GM18505 (cell line): Measurements from ENCODE around the gene ZCWPW1.
"Not testable (repeated sequence)": the region's sequence is repeated elsewhere in the genome, so short reads cannot be mapped to it uniquely, and the experiment has no call there.

Experiments used
- ATAC-seq: cut with Tn5 transposase; IDR thresholded peaks from one replicate; pipeline ENCODE4 v1.9.1; 2021; ENCODE audit not compliant: unreplicated experiment
- POLR2A ChIP-seq: IDR thresholded peaks from 4 replicates; pipeline ENCODE4 v1.6.1; 2011; ENCODE audit warnings: borderline replicate concordance; ENCODE audit not compliant: insufficient read depth, insufficient read length; ENCODE audit errors: extremely low read depth

ZCWPW1 gene

GRCh38 chr7:100393233-100393905 lies 35.1 kb downstream of the ZCWPW1 start:
- no peak for TF ChIP-seq POLR2A
- ATAC-seq, result no peak

- TF ChIP-seq POLR2A, result no peak
- no peak for ATAC-seq
These were observed 38.1 kb downstream of the ZCWPW1 start for GRCh38 chr7:100390286-100391009.

DNA sequence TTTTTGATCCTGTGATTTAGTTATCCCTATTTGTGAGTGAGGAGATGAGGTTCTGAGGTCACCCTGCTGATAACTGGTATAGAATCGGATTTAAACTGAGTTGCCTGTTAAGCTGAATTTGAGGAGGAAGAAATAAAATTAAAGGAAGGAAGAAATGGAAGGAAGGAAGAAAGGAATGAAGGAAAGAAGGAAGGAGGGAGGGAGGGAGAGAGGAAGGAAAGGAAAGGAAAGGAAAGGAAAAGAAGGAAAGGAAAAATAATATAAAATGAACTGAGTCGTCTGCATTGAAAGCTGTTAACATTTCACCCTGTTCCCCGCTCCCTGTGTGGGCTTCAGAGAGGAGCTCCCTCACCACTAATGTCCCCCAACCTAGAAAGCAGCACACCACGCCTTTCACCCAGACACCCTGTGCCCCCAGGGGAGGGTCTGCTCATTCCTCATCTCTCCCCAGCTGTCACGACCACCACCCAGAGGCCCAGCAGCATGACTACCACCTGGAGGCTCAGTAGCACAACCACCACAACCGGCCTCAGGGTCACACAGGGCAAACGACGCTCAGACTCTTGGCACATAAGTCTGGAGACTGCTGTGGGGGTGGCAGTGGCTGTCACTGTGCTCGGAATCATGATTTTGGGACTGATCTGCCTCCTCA lies 38.9 kb downstream of the ZCWPW1 start:
- no peak for ATAC-seq
- no peak for TF ChIP-seq POLR2A

DNA sequence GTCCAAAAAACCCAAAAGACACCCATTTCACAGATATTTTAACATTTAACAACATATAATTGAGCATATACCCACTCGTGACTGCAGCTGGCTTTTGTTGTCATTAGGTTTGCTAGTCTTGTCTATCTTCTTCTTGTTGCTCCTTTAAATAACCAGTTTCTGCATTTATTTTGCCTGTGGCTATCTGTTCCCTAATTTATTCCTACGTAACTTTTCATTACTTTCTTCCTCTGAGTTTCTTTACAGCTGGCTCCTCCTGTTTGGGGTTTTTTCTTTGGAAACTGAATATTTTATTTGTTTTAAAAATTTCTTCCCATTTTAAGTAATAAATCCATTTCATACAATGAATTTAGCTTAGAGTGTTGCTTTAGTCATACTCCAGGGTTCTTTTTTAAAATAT lies 40.8 kb downstream of the ZCWPW1 start:
- no peak for ATAC-seq
- no peak for TF ChIP-seq POLR2A

GRCh38 chr7:100386940-100387339 lies 41.6 kb downstream of the ZCWPW1 start:
- no peak for ATAC-seq
- TF ChIP-seq POLR2A, result no peak

GRCh38 chr7:100384628-100385294 lies 43.7 kb downstream of the ZCWPW1 start:
- TF ChIP-seq POLR2A, result no peak
- no peak for ATAC-seq

DNA sequence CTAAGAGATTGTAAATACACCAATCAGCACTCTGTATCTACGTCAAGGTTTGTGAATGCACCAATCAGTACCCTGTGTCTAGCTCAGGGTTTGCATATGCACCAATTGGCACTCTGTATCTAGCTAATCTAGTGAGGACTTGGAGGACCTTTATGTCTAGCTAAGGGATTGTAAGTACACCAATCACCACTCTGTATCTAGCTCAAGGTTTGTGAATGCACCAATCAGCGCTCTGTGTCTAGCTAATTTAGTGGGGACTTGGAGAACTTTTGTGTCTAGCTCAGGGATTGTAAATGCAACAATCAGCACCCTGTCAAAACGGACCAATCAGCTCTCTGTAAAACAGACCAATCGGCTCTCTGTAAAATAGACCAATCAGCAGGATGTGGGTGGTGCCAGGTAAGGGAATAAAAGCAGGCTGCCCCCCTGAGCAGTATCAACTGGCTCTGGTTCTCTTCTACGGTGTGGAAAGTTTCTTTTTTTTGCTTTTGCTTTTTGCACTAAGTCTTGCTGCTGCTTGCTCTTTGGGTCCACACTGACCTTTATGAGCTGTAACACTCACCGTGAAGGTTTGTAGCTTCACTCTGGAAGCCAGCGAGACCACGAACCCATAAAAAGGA lies 46.2 kb downstream of the ZCWPW1 start:
- not testable (repeated sequence) for ATAC-seq

DNA sequence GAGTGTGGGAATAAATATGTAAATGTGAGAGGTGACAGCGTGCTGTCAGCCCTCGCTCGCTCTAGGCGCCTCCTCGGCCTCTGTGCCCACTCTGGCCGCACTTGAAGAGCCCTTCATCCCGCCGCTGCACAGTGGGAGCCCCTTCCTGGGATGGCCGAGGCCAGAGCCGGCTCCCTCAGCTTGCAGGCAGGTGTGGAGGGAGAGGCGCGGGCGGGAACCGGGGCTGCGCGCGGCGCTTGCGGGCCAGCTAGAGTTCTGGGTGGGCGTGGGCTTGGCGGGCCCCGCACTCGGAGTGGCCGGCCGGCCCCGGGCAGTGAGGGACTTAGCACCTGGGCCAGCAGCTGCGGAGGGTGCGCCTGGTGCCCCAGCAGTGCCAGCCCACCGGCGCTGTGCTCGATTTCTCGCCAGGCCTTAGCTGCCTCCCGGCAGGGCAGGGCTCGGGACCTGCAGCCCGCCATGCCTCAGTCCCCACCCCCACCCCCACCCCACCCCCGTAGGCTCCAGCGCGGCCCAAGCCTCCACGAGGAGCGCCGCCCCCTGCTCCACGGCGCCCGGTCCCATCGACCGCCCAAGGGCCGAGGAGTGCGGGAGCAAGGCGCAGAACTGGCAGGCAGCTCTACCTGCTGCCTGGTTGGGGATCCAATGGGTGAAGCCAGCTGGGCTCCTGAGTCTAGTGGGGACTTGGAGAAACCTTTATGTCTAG lies 46.8 kb downstream of the ZCWPW1 start:
- not testable (repeated sequence) for ATAC-seq

- ATAC-seq, result no peak
- no peak for TF ChIP-seq POLR2A
These were observed 48.3 kb downstream of the ZCWPW1 start for GRCh38 chr7:100380196-100380595.

GRCh38 chr7:100378114-100378755 lies 50.3 kb downstream of the ZCWPW1 start:
- TF ChIP-seq POLR2A, result no peak
- no peak for ATAC-seq

- no peak for TF ChIP-seq POLR2A
- ATAC-seq, result no peak
These were observed 52.4 kb downstream of the ZCWPW1 start for GRCh38 chr7:100376066-100376465.

DNA sequence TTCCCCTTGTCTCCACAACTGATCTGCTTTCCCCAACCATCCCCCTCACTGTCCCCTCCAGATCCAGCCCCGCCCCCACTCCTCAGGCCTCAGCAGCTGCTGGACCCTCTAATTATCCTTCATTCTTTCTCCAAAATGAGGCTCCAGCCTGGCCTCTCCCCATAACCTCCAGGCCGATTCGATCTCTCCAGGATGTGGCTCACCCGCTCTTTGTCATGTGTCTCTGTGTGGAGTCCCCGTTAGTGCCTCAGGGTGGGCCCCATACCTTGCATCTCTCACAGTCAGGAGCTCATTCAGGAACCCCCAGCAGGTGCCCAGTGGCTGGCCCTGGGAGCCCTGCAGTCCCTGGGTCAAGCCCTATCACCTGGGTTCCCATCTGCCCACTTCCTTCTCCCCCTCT lies 53.9 kb downstream of the ZCWPW1 start:
- no peak for ATAC-seq
- TF ChIP-seq POLR2A, result no peak

DNA sequence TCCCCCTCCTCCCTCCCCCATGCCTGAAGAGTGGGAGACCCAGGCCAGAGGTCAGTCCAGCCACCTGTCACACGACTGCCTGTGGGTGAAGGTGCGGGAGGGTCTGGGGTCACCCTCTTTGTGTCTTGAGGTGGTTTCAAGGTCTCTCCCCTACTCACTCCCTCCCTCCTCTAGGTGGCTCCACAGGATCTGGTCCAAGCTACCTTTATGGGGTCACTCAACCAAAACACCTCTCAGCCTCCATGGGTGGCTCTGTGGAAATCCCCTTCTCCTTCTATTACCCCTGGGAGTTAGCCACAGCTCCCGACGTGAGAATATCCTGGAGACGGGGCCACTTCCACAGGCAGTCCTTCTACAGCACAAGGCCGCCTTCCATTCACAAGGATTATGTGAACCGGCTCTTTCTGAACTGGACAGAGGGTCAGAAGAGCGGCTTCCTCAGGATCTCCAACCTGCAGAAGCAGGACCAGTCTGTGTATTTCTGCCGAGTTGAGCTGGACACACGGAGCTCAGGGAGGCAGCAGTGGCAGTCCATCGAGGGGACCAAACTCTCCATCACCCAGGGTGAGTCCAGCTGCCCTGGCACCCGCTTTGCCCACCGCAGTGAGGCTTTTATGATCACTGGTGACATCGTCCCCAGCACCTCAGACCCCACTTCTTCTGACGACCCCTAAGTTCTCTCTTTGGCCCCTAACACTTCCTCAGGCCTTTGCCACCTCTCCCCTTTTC lies 54.5 kb downstream of the ZCWPW1 start:
- ATAC-seq, result not testable (repeated sequence)
